ENCODE measurements around the gene ERC2. TPM values are rescaled to one million over a fixed set of nuclear protein-coding genes. Genes with fewer than 3 reads are reported as not detected.

ERC2 gene
- total RNA-seq, 1 donor from 2014 or later, result 48.3 TPM

DNA sequence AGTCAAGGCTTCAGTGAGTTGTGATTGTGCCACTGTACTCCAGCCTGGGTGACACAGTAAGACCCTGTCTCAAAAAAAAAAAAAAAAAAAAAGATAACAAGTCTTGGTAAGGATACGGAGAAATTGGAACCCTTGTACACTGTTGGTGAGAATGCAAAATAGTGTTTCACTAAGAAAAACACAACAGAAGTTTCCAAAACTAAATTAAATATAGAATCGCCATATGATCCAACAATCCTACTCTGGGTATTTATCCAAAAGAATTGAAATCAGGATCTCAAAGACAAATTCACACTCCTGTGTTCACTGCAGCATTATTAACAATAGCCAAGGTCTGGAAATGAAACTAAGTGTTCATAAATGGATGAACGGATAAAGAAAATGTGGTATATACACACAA lies 149.4 kb downstream of the ERC2 start:
- DNase-seq, result no peak
- TF ChIP-seq, protein P1, sequence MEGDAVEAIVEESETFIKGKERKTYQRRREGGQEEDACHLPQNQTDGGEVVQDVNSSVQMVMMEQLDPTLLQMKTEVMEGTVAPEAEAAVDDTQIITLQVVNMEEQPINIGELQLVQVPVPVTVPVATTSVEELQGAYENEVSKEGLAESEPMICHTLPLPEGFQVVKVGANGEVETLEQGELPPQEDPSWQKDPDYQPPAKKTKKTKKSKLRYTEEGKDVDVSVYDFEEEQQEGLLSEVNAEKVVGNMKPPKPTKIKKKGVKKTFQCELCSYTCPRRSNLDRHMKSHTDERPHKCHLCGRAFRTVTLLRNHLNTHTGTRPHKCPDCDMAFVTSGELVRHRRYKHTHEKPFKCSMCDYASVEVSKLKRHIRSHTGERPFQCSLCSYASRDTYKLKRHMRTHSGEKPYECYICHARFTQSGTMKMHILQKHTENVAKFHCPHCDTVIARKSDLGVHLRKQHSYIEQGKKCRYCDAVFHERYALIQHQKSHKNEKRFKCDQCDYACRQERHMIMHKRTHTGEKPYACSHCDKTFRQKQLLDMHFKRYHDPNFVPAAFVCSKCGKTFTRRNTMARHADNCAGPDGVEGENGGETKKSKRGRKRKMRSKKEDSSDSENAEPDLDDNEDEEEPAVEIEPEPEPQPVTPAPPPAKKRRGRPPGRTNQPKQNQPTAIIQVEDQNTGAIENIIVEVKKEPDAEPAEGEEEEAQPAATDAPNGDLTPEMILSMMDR (IDR thresholded peaks at IDR 0.05; ENCODE audit: partially characterized antibody, unreplicated experiment), result no peak
- H3K4me3 Mint-ChIP-seq (ENCODE audit: unreplicated experiment), result no peak overlapping the region
- no peak overlapping the region for H3K27ac Mint-ChIP-seq (ENCODE audit: unreplicated experiment)
- no peaks in the 10 kb centered on the region for H3K27me3 Mint-ChIP-seq (ENCODE audit: unreplicated experiment)
- H3K9me3 Mint-ChIP-seq (ENCODE audit: unreplicated experiment), result peaks cover 1% of the 10 kb centered on the region
- H3K36me3 Mint-ChIP-seq (ENCODE audit: unreplicated experiment), result no peaks in the 10 kb centered on the region
- H3K4me1 Mint-ChIP-seq (ENCODE audit: low read depth, unreplicated experiment), result peaks cover 9% of the 10 kb centered on the region

DNA sequence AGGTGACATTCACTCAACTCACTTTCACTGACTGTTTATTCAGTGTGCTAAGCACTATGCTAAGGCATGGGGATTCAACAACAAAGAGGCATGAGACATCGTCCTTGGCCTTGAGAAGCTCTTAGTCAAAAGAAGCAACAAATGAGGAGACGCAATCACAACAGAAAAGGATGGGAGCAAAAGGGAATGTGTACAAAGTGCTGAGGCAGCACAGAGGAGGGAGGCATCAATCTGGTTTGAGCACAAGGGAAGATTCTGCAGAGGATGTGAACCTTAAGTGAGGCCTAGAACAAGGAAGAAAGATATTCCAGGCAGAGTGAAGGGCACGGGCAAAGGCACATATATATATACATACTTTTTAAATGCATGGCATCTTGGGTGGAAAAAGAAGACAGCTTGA lies 151.3 kb downstream of the ERC2 start:
- Mint-ChIP-seq H3K4me3 (ENCODE audit: unreplicated experiment) (no peak overlapping the region), H3K9me3 (ENCODE audit: unreplicated experiment) (peaks cover 1% of the 10 kb centered on the region), H3K27me3 (ENCODE audit: unreplicated experiment) (peaks cover 2% of the 10 kb centered on the region), H3K27ac (ENCODE audit: unreplicated experiment) (no peak overlapping the region), H3K4me1 (ENCODE audit: low read depth, unreplicated experiment) (peaks cover 9% of the 10 kb centered on the region), H3K36me3 (ENCODE audit: unreplicated experiment) (no peaks in the 10 kb centered on the region)
- DNase-seq, result no peak
- TF ChIP-seq, protein P1 (IDR thresholded peaks at IDR 0.05; ENCODE audit: partially characterized antibody, unreplicated experiment), result no peak

DNA sequence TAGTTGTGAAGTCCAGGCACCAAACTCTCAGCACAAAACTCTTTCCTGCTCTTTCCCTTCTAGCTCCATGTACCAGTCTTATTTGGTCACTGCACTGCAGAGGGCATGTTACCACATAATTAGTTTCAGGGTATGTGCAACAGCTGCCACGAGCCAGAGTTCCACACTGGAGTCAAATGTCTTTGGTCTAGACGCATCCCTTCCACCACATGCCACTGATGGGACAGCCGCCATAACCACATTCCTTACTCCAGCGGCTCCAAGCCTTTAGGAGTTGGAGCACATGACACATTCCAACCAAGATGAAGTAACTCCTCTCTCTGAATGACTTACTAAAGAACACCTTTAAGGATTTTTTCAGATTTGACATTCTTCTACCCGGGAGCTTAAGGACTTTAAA lies 153.4 kb downstream of the ERC2 start:
- Mint-ChIP-seq H3K4me1 (ENCODE audit: low read depth, unreplicated experiment) (peaks cover 3% of the 10 kb centered on the region), H3K9me3 (ENCODE audit: unreplicated experiment) (peaks cover 3% of the 10 kb centered on the region), H3K36me3 (ENCODE audit: unreplicated experiment) (no peaks in the 10 kb centered on the region), H3K27ac (ENCODE audit: unreplicated experiment) (no peak overlapping the region), H3K27me3 (ENCODE audit: unreplicated experiment) (peaks cover 2% of the 10 kb centered on the region), H3K4me3 (ENCODE audit: unreplicated experiment) (no peak overlapping the region)
- TF ChIP-seq, protein P1 (IDR thresholded peaks at IDR 0.05; ENCODE audit: partially characterized antibody, unreplicated experiment), result no peak
- DNase-seq, result no peak

DNA sequence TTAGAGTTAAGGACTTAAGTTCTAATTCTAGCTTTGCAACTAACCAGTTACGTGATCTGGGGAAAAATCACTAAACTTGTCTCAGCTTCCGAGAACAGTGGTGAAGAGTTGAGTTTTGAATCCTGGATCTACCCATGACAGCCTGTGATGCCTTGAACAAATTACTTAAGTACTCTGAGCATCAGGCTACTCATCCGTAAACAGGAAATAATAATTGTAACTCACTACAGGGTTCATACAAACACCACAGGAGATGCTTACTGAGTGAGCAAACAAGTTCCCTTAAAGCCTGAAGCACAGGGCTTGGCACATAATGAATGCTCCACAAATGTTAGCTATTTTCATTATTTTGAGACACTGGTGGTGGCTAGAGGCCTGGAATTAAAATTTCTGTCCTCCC lies 158.8 kb downstream of the ERC2 start:
- no peaks in the 10 kb centered on the region for H3K4me1 Mint-ChIP-seq (ENCODE audit: low read depth, unreplicated experiment)
- H3K27me3 Mint-ChIP-seq (ENCODE audit: unreplicated experiment), result peaks cover 2% of the 10 kb centered on the region
- H3K27ac Mint-ChIP-seq (ENCODE audit: unreplicated experiment), result no peak overlapping the region
- peaks cover 1% of the 10 kb centered on the region for H3K9me3 Mint-ChIP-seq (ENCODE audit: unreplicated experiment)
- TF ChIP-seq, protein P1 (IDR thresholded peaks at IDR 0.05; ENCODE audit: partially characterized antibody, unreplicated experiment), result no peak
- H3K36me3 Mint-ChIP-seq (ENCODE audit: unreplicated experiment), result no peaks in the 10 kb centered on the region
- H3K4me3 Mint-ChIP-seq (ENCODE audit: unreplicated experiment), result no peak overlapping the region
- DNase-seq, result no peak

DNA sequence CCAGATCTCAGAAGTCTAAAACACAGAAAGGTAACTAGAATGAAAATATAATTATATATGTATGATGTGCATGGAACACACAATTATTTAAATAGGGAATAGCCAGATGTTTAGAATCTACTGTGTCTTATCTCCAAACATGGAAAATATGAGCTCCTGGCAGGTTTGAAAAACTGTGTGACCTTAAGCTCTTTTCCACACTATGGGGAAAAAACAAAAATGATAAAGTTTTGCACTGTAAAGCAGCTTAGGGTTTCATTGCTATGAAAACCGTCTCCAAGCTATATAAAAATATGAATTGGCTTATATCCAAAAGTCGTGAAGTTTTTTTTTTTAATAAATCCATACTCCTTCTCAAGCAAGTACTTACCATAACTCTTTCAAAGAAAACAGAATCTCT lies 159.8 kb downstream of the ERC2 start:
- Mint-ChIP-seq H3K4me3 (ENCODE audit: unreplicated experiment) (no peak overlapping the region), H3K36me3 (ENCODE audit: unreplicated experiment) (no peaks in the 10 kb centered on the region), H3K9me3 (ENCODE audit: unreplicated experiment) (peaks cover 1% of the 10 kb centered on the region), H3K4me1 (ENCODE audit: low read depth, unreplicated experiment) (no peaks in the 10 kb centered on the region), H3K27me3 (ENCODE audit: unreplicated experiment) (peaks cover 2% of the 10 kb centered on the region), H3K27ac (ENCODE audit: unreplicated experiment) (no peak overlapping the region)
- TF ChIP-seq, protein P1 (IDR thresholded peaks at IDR 0.05; ENCODE audit: partially characterized antibody, unreplicated experiment), result no peak
- no peak for DNase-seq
